Panc1 (cell line): ENCODE measurements around the gene SAMD14. TPM values are rescaled to one million over a fixed set of nuclear protein-coding genes. Genes with fewer than 3 reads are reported as not detected.

Experiments used
- ATAC-seq: fragments of 200-7000 bp; cut with Tn5 transposase; 2 replicates; pipeline ENCODE4 v1.9.1; 2020; ENCODE audit warnings: mild to moderate bottlenecking, moderate library complexity
- BruUV-seq: library from RNA; stranded (reverse); fragments of 400-500 nt; replicated peaks from 2 replicates; lab custom pipeline; 2021; lab: Mats Ljungman, UMichigan
- CTCF ChIA-PET: fragments of 300-600 bp; sonication (Branson Sonifier 250); formaldehyde crosslinking; loops from one replicate; lab custom pipeline; 2022; ENCODE audit warnings: antibody characterized with exemption; lab: Charles Lee
- POLR2A ChIA-PET: fragments of 300-600 bp; sonication (Branson Sonifier 250); formaldehyde crosslinking; loops from one replicate; lab custom pipeline; 2022; ENCODE audit warnings: antibody characterized with exemption; lab: Charles Lee
- DNase-seq: peaks from one replicate; pipeline ENCODE4 v3.0.0-alpha.2; 2010; ENCODE audit warnings: low read depth, low spot score
- H3K27ac ChIP-seq: 2 replicates; pipeline ENCODE4 v1.5.1; 2011; ENCODE audit warnings: mild to moderate bottlenecking, low read length, inconsistent platforms
- H3K27me3 ChIP-seq: fragments of 200-500 bp; sonication (Bioruptor generic); 2 replicates; pipeline ENCODE4 v1.6.0; 2014; ENCODE audit warnings: low read length, inconsistent platforms; ENCODE audit not compliant: control insufficient read depth, insufficient read depth
- H3K36me3 ChIP-seq: fragments of 200-500 bp; sonication (Bioruptor generic); 2 replicates; pipeline ENCODE4 v1.5.1; 2014; ENCODE audit warnings: inconsistent platforms, mild to moderate bottlenecking, low read length, moderate library complexity; ENCODE audit not compliant: control insufficient read depth, insufficient read depth
- H3K4me1 ChIP-seq: 2 replicates; pipeline ENCODE4 v1.5.1; 2011; ENCODE audit warnings: inconsistent platforms, mild to moderate bottlenecking, low read length, moderate library complexity; ENCODE audit not compliant: control insufficient read depth, insufficient read depth
- H3K4me3 ChIP-seq, 2 experiments: 2 replicates each; pipeline ENCODE4 v1.5.1; 2011 to 2012; ENCODE audit warnings: low read depth in 2 of 2, low read length in 2 of 2, mild to moderate bottlenecking in 2 of 2, inconsistent platforms in 1 of 2, moderate library complexity in 1 of 2
- H3K9me3 ChIP-seq: fragments of 200-500 bp; sonication (Bioruptor generic); 2 replicates; pipeline ENCODE4 v1.5.1; 2014; ENCODE audit warnings: low read depth, mild to moderate bottlenecking, inconsistent platforms, low read length, moderate library complexity; ENCODE audit not compliant: control insufficient read depth, insufficient read depth
- POLR2AphosphoS5 ChIP-seq: IDR thresholded peaks from 2 replicates; pipeline ENCODE4 v1.6.1; 2012; ENCODE audit warnings: mild to moderate bottlenecking, low read depth, low read length, moderate library complexity
- SIN3A ChIP-seq: IDR thresholded peaks from 2 replicates; pipeline ENCODE4 v1.6.1; 2012; ENCODE audit warnings: low read depth, mild to moderate bottlenecking, low read length, moderate library complexity, borderline replicate concordance; ENCODE audit not compliant: insufficient read depth
- TCF7L2 ChIP-seq: IDR thresholded peaks from 2 replicates; pipeline ENCODE4 v1.6.1; 2011; ENCODE audit warnings: mild to moderate bottlenecking, low read depth, low read length, inconsistent platforms
- in situ Hi-C: cut with HindIII; loops from 2 replicates; pipeline ENCODE4 v1.10.0; 2016; ENCODE audit warnings: low sequenced_read_pairs, low pct_unique_long_range_greater_than_20kb
- intact Hi-C: fragments of 100-400 bp; cut with micrococcal nuclease; formaldehyde crosslinking; loops from one replicate; pipeline ENCODE4 v1.10.0; 2022; ENCODE audit not compliant: unreplicated experiment
- total RNA-seq: library from RNA; stranded (reverse); gene quantifications from one replicate; pipeline ENCODE4 v1.2.1, GENCODE V29; 2021; ENCODE audit not compliant: unreplicated experiment
- TF ChIP-seq, protein P1 (sequence below): fragments of 450-650 bp; IDR thresholded peaks from 2 replicates; pipeline ENCODE4 v1.5.1; 2017; ENCODE audit warnings: mild to moderate bottlenecking
- TF ChIP-seq, protein P2 (sequence below), 2 experiments: IDR thresholded peaks; 2 replicates each; pipeline ENCODE4 v1.6.1; 2011 to 2012; ENCODE audit warnings: low read depth in 2 of 2, control low read depth in 1 of 2, low read length in 1 of 2, mild to moderate bottlenecking in 1 of 2, moderate library complexity in 1 of 2; ENCODE audit not compliant: insufficient read depth in 1 of 2

The SAMD14 gene
- total RNA-seq, 1 experiment from 2014 or later, result 6.9 TPM

DNA sequence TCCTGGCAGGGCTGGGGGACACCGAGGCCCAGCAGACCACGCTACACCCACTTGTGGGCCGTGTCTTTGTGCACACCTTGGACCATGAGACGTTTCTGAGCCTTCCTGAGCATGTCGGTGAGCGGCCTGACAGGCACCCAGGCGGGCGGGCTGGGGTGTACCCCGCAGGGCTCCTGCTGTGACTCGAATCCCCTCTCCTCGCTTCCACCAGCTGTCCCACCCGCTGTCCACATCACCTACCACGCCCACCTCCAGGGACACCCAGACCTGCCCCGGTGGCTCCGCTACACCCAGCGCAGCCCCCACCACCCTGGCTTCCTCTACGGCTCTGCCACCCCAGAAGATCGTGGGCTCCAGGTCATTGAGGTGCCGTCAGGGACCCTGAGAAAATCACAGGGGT lies 37.4 kb upstream of the SAMD14 start:
- intact Hi-C loops, result no loop called here
- Histone ChIP-seq H3K27ac (no peak overlapping the region), H3K36me3 (no peaks in the 10 kb centered on the region), H3K4me3 (no peak overlapping the region), H3K9me3 (no peaks in the 10 kb centered on the region), H3K4me1 (0 out of 2 replicates have a peak, but pooled peaks cover 3% of the 10 kb centered on the region), H3K27me3 (no peaks in the 10 kb centered on the region)
- TF ChIP-seq TCF7L2 (no peak), SIN3A (no peak), POLR2AphosphoS5 (no peak)
- TF ChIP-seq, protein P1, sequence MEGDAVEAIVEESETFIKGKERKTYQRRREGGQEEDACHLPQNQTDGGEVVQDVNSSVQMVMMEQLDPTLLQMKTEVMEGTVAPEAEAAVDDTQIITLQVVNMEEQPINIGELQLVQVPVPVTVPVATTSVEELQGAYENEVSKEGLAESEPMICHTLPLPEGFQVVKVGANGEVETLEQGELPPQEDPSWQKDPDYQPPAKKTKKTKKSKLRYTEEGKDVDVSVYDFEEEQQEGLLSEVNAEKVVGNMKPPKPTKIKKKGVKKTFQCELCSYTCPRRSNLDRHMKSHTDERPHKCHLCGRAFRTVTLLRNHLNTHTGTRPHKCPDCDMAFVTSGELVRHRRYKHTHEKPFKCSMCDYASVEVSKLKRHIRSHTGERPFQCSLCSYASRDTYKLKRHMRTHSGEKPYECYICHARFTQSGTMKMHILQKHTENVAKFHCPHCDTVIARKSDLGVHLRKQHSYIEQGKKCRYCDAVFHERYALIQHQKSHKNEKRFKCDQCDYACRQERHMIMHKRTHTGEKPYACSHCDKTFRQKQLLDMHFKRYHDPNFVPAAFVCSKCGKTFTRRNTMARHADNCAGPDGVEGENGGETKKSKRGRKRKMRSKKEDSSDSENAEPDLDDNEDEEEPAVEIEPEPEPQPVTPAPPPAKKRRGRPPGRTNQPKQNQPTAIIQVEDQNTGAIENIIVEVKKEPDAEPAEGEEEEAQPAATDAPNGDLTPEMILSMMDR, result no peak
- TF ChIP-seq, protein P2, sequence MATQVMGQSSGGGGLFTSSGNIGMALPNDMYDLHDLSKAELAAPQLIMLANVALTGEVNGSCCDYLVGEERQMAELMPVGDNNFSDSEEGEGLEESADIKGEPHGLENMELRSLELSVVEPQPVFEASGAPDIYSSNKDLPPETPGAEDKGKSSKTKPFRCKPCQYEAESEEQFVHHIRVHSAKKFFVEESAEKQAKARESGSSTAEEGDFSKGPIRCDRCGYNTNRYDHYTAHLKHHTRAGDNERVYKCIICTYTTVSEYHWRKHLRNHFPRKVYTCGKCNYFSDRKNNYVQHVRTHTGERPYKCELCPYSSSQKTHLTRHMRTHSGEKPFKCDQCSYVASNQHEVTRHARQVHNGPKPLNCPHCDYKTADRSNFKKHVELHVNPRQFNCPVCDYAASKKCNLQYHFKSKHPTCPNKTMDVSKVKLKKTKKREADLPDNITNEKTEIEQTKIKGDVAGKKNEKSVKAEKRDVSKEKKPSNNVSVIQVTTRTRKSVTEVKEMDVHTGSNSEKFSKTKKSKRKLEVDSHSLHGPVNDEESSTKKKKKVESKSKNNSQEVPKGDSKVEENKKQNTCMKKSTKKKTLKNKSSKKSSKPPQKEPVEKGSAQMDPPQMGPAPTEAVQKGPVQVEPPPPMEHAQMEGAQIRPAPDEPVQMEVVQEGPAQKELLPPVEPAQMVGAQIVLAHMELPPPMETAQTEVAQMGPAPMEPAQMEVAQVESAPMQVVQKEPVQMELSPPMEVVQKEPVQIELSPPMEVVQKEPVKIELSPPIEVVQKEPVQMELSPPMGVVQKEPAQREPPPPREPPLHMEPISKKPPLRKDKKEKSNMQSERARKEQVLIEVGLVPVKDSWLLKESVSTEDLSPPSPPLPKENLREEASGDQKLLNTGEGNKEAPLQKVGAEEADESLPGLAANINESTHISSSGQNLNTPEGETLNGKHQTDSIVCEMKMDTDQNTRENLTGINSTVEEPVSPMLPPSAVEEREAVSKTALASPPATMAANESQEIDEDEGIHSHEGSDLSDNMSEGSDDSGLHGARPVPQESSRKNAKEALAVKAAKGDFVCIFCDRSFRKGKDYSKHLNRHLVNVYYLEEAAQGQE (IDR thresholded peaks at IDR 0.05; ENCODE audit: insufficient read depth in 1 of 2, low read depth in 2 of 2, low read length in 1 of 2), result no peak
- no peak for ATAC-seq
- in situ Hi-C loops, result no loop called here
- BruUV-seq, result no TSS peak
- DNase-seq, result no peak
- CTCF ChIA-PET, result no interaction called here
- POLR2A ChIA-PET, result no interaction called here

- Histone ChIP-seq H3K4me3 (no peak overlapping the region), H3K27me3 (no peaks in the 10 kb centered on the region), H3K9me3 (no peaks in the 10 kb centered on the region), H3K4me1 (peaks cover 5% of the 10 kb centered on the region; the same call in 1 of the 2 replicates), H3K36me3 (no peaks in the 10 kb centered on the region), H3K27ac (no peak overlapping the region)
- POLR2A ChIA-PET, result no interaction called here
- intact Hi-C loops (no loop called here), in situ Hi-C loops (no loop called here)
- CTCF ChIA-PET, result interaction anchor here (0.6 to 1.3 kb wide), 2 partner anchors 9 to 16 kb away, joined by 3 to 4 read pairs; partner anchors contain the start of gene PPP1R9B
- ATAC-seq (no peak), DNase-seq (no peak)
- no peak for TF ChIP-seq TCF7L2
- TF ChIP-seq, protein P1, result no peak
- no peak for TF ChIP-seq POLR2AphosphoS5
- TF ChIP-seq SIN3A, result no peak
- TF ChIP-seq, protein P2 (IDR thresholded peaks at IDR 0.05; ENCODE audit: insufficient read depth in 1 of 2, low read depth in 2 of 2, low read length in 1 of 2), result no peak
- BruUV-seq, result no TSS peak
These were observed 36.7 kb upstream of the SAMD14 start for GRCh38 chr17:50166518-50167181.
